Small intestine (tissue), 7 donors: ENCODE measurements around the gene PTP4A2. TPM values are rescaled to one million over a fixed set of nuclear protein-coding genes. Genes with fewer than 3 reads are reported as not detected.

Source experiments
- DNase-seq, 2 donors: peaks; one replicate each; pipeline versions ENCODE4 v3.0.0 to v3.0.0-alpha.2; 2013
- FAIRE-seq: peaks from 2 replicates; lab custom pipeline; 2012; peaks lifted over from hg19 to GRCh38; lab: Jason Lieb, UNC
- H3K27ac ChIP-seq, 3 donors: one replicate each; pipeline ENCODE4 v1.5.1; 2013; ENCODE audit warnings: low read length in 2 of 3, mild to moderate bottlenecking in 2 of 3, control low read depth in 1 of 3, inconsistent platforms in 1 of 3, low read depth in 1 of 3, moderate library complexity in 1 of 3
- H3K27me3 ChIP-seq, 3 donors: one replicate each; pipeline ENCODE4 v1.6.1; 2013; ENCODE audit warnings: low read length in 3 of 3, inconsistent platforms in 1 of 3; ENCODE audit not compliant: control insufficient read depth in 3 of 3, insufficient read depth in 3 of 3
- H3K36me3 ChIP-seq, 3 donors: one replicate each; pipeline ENCODE4 v1.6.1; 2013; ENCODE audit warnings: low read length in 3 of 3, inconsistent platforms in 1 of 3, low read depth in 1 of 3, mild to moderate bottlenecking in 1 of 3, moderate library complexity in 1 of 3; ENCODE audit not compliant: control insufficient read depth in 3 of 3, insufficient read depth in 2 of 3
- H3K4me1 ChIP-seq, 3 donors: one replicate each; pipeline ENCODE4 v1.6.1; 2013; ENCODE audit warnings: low read length in 2 of 3, inconsistent platforms in 1 of 3, low read depth in 1 of 3, mild to moderate bottlenecking in 1 of 3, moderate library complexity in 1 of 3; ENCODE audit not compliant: control insufficient read depth in 3 of 3, insufficient read depth in 2 of 3
- H3K4me3 ChIP-seq, 3 donors: one replicate each; pipeline ENCODE4 v1.5.1; 2013; ENCODE audit warnings: low read length in 3 of 3, control low read depth in 1 of 3, inconsistent platforms in 1 of 3, low read depth in 1 of 3, mild to moderate bottlenecking in 1 of 3, moderate library complexity in 1 of 3
- H3K9me3 ChIP-seq, 2 donors: one replicate each; pipeline ENCODE4 v1.6.1; 2013; ENCODE audit warnings: low read depth in 1 of 2, low read length in 1 of 2; ENCODE audit not compliant: control insufficient read depth in 2 of 2, insufficient read depth in 1 of 2
- WGBS, 3 donors: extraction: QIAGEN DNeasy Blood & Tissue Kit; methylation state at CpG; one replicate each; pipeline ENCODE4 v1.1.7; 2013; 5-methylcytosine and 5-hydroxymethylcytosine counted together
- polyA plus RNA-seq, 4 donors: library from polyadenylated mRNA; stranded (reverse) in 3 of 4; unstranded in 1 of 4; fragments of 200-250 nt in 3 of 4; fragments of 120-200 nt in 1 of 4; gene quantifications; one replicate each; pipeline versions ENCODE4 v1.2.1 to v1.2.3, GENCODE V29; 2013
- donor health status: healthy with polysubstance abuse.
- donor health status: control.
- donor health status: control.
- donor health status: Bipolar disorder and iron deficiency.
- donor health status: healthy.

PTP4A2 gene
- polyA plus RNA-seq, 4 donors: 115 to 213 (median 124) TPM

- peaks cover 11 to 31% (median 14%) of the 10 kb centered on the region in 3 donors for H3K36me3 ChIP-seq
- H3K27me3 ChIP-seq: no peaks in the 10 kb centered on the region
- H3K4me3 ChIP-seq: no peak overlapping the region
- no peak for DNase-seq
- no peaks in the 10 kb centered on the region for H3K9me3 ChIP-seq
- no peak overlapping the region for H3K27ac ChIP-seq
- WGBS, 3 donors: 74 to 87% (median 81%) methylated on average over 2 of the region's 2 CpGs
- FAIRE-seq: no peak
- H3K4me1 ChIP-seq: no peaks in the 10 kb centered on the region
These were observed 26.0 kb downstream of the PTP4A2 start for GRCh38 chr1:31911994-31912780.

- H3K27me3 ChIP-seq: no peaks in the 10 kb centered on the region
- H3K36me3 ChIP-seq: peaks cover 16 to 33% (median 17%) of the 10 kb centered on the region in 3 donors
- no peak for FAIRE-seq
- H3K27ac ChIP-seq: no peak overlapping the region
- no peaks in the 10 kb centered on the region for H3K9me3 ChIP-seq
- WGBS, 3 donors: 13 to 48% (median 20%) methylated on average over 2 of the region's 2 CpGs
- no peak for DNase-seq
- no peaks in the 10 kb centered on the region for H3K4me1 ChIP-seq
- no peak overlapping the region for H3K4me3 ChIP-seq
These were observed 27.2 kb downstream of the PTP4A2 start for GRCh38 chr1:31910933-31911332.

- Histone ChIP-seq H3K27ac (no peak overlapping the region), H3K27me3 (no peaks in the 10 kb centered on the region), H3K4me1 (no peaks in the 10 kb centered on the region), H3K9me3 (no peaks in the 10 kb centered on the region), H3K36me3 (peaks cover 12 to 29% (median 20%) of the 10 kb centered on the region in 3 donors), H3K4me3 (no peak overlapping the region)
- DNase-seq: no peak
- FAIRE-seq: no peak
- 94 to 95% (median 95%) methylated on average over 1 of the region's 1 CpG for WGBS, 3 donors
These were observed 28.5 kb downstream of the PTP4A2 start for GRCh38 chr1:31909691-31910090.

- FAIRE-seq (no peak), DNase-seq (no peak)
- Histone ChIP-seq H3K36me3 (peaks cover 12 to 22% (median 15%) of the 10 kb centered on the region in 3 donors), H3K4me1 (no peaks in the 10 kb centered on the region), H3K9me3 (no peaks in the 10 kb centered on the region), H3K27me3 (no peaks in the 10 kb centered on the region), H3K4me3 (no peak overlapping the region), H3K27ac (no peak overlapping the region)
- 95 to 97% (median 96%) methylated on average over 2 of the region's 2 CpGs for WGBS, 3 donors
These were observed 31.6 kb downstream of the PTP4A2 start for GRCh38 chr1:31906557-31906956.

- no peak for DNase-seq
- no peak for FAIRE-seq
- Histone ChIP-seq H3K27ac (no peak overlapping the region), H3K4me3 (no peak overlapping the region), H3K4me1 (no peaks in the 10 kb centered on the region), H3K27me3 (no peaks in the 10 kb centered on the region), H3K36me3 (peaks cover 12 to 22% (median 15%) of the 10 kb centered on the region in 3 donors), H3K9me3 (no peaks in the 10 kb centered on the region)
- 88 to 89% (median 89%) methylated on average over 2 of the region's 2 CpGs for WGBS, 3 donors
These were observed 32.5 kb downstream of the PTP4A2 start for GRCh38 chr1:31905681-31906080.

- Histone ChIP-seq H3K27me3 (no peaks in the 10 kb centered on the region), H3K4me1 (no peaks in the 10 kb centered on the region), H3K4me3 (no peak overlapping the region), H3K36me3 (peaks cover 12 to 19% (median 15%) of the 10 kb centered on the region in 3 donors), H3K27ac (no peak overlapping the region), H3K9me3 (no peaks in the 10 kb centered on the region)
- no peak for DNase-seq
- FAIRE-seq: no peak
- 93 to 98% (median 96%) methylated on average over 6 of the region's 6 CpGs for WGBS, 3 donors
These were observed 33.1 kb downstream of the PTP4A2 start for GRCh38 chr1:31905093-31905509.

- no peaks in the 10 kb centered on the region for H3K4me1 ChIP-seq
- peaks cover 9 to 17% (median 15%) of the 10 kb centered on the region in 3 donors for H3K36me3 ChIP-seq
- 85 to 87% (median 86%) methylated on average over 9 of the region's 9 CpGs for WGBS, 3 donors
- no peaks in the 10 kb centered on the region for H3K9me3 ChIP-seq
- no peak for DNase-seq
- H3K4me3 ChIP-seq: no peak overlapping the region
- H3K27ac ChIP-seq: no peak overlapping the region
- FAIRE-seq: no peak
- no peaks in the 10 kb centered on the region for H3K27me3 ChIP-seq
These were observed 33.7 kb downstream of the PTP4A2 start for GRCh38 chr1:31904339-31905092.

- H3K36me3 ChIP-seq: peaks cover 6 to 13% (median 11%) of the 10 kb centered on the region in 3 donors
- H3K27me3 ChIP-seq: no peaks in the 10 kb centered on the region
- H3K4me1 ChIP-seq: no peaks in the 10 kb centered on the region
- WGBS, 3 donors: 95 to 97% (median 96%) methylated on average over 5 of the region's 5 CpGs
- DNase-seq (no peak), FAIRE-seq (no peak)
- no peak overlapping the region for H3K4me3 ChIP-seq
- H3K27ac ChIP-seq: no peak overlapping the region
- H3K9me3 ChIP-seq: no peaks in the 10 kb centered on the region
These were observed 35.7 kb downstream of the PTP4A2 start for GRCh38 chr1:31902510-31902860.
